Measurements from ENCODE around the gene PLPPR3. TPM values are rescaled to one million over a fixed set of nuclear protein-coding genes. Genes with fewer than 3 reads are reported as not detected.

PLPPR3 gene
- total RNA-seq, 1 donor from 2014 or later, result not detected

- H3K27ac Mint-ChIP-seq, result no peak overlapping the region
- H3K4me1 Mint-ChIP-seq (ENCODE audit: low read depth), result peaks cover 2% of the 10 kb centered on the region
- peaks cover 2% of the 10 kb centered on the region for H3K27me3 Mint-ChIP-seq (ENCODE audit: low read depth)
- no peak for DNase-seq (ENCODE audit: low spot score)
- no peaks in the 10 kb centered on the region for H3K36me3 Mint-ChIP-seq (ENCODE audit: low read depth)
- no peak overlapping the region for H3K4me3 Mint-ChIP-seq (ENCODE audit: low read depth)
- intact Hi-C loops (cut with micrococcal nuclease), result loop anchor here (10.0 kb wide), 1 partner anchor 63 kb away; no protein-coding TSS in a partner anchor
- H3K9me3 Mint-ChIP-seq, result no peaks in the 10 kb centered on the region
Measured at GRCh38 chr19:772063-772462, 49.7 kb downstream of the PLPPR3 start.

GRCh38 chr19:771332-771785, 50.4 kb downstream of the PLPPR3 start:
- H3K4me1 Mint-ChIP-seq (ENCODE audit: low read depth), result peaks cover 2% of the 10 kb centered on the region
- H3K27me3 Mint-ChIP-seq (ENCODE audit: low read depth), result peaks cover 2% of the 10 kb centered on the region
- no peaks in the 10 kb centered on the region for H3K36me3 Mint-ChIP-seq (ENCODE audit: low read depth)
- H3K9me3 Mint-ChIP-seq, result no peaks in the 10 kb centered on the region
- intact Hi-C loops (cut with micrococcal nuclease), result loop anchor here (2.0 to 10.0 kb wide), 3 partner anchors 63 to 229 kb away; partner anchors contain the start of gene GRIN3B
- H3K27ac Mint-ChIP-seq, result no peak overlapping the region
- H3K4me3 Mint-ChIP-seq (ENCODE audit: low read depth), result no peak overlapping the region
- no peak for DNase-seq (ENCODE audit: low spot score)

GRCh38 chr19:769616-770015, 52.1 kb downstream of the PLPPR3 start:
- Mint-ChIP-seq H3K4me3 (ENCODE audit: low read depth) (no peak overlapping the region), H3K9me3 (no peaks in the 10 kb centered on the region), H3K27me3 (ENCODE audit: low read depth) (peaks cover 2% of the 10 kb centered on the region), H3K27ac (no peak overlapping the region), H3K36me3 (ENCODE audit: low read depth) (no peaks in the 10 kb centered on the region), H3K4me1 (ENCODE audit: low read depth) (peaks cover 2% of the 10 kb centered on the region)
- no peak for DNase-seq (ENCODE audit: low spot score)
- intact Hi-C loops (cut with micrococcal nuclease), result loop anchor here (2.0 to 10.0 kb wide), 3 partner anchors 65 to 231 kb away; partner anchors contain the start of gene GRIN3B

GRCh38 chr19:768424-768823, 53.3 kb downstream of the PLPPR3 start:
- Mint-ChIP-seq H3K4me1 (ENCODE audit: low read depth) (peaks cover 2% of the 10 kb centered on the region), H3K9me3 (no peaks in the 10 kb centered on the region), H3K4me3 (ENCODE audit: low read depth) (no peak overlapping the region), H3K36me3 (ENCODE audit: low read depth) (no peaks in the 10 kb centered on the region), H3K27ac (no peak overlapping the region), H3K27me3 (ENCODE audit: low read depth) (peaks cover 2% of the 10 kb centered on the region)
- intact Hi-C loops (cut with micrococcal nuclease), result no loop called here
- no peak for DNase-seq (ENCODE audit: low spot score)

GRCh38 chr19:765179-765738, 56.5 kb downstream of the PLPPR3 start:
- Mint-ChIP-seq H3K4me3 (ENCODE audit: low read depth) (no peak overlapping the region), H3K9me3 (no peaks in the 10 kb centered on the region), H3K27ac (no peak overlapping the region), H3K36me3 (ENCODE audit: low read depth) (no peaks in the 10 kb centered on the region), H3K27me3 (ENCODE audit: low read depth) (peaks cover under 1% of the 10 kb centered on the region), H3K4me1 (ENCODE audit: low read depth) (peaks cover under 1% of the 10 kb centered on the region)
- intact Hi-C loops (cut with micrococcal nuclease), result no loop called here
- DNase-seq (ENCODE audit: low spot score), result no peak

- Mint-ChIP-seq H3K27me3 (ENCODE audit: low read depth) (no peaks in the 10 kb centered on the region), H3K4me3 (ENCODE audit: low read depth) (no peak overlapping the region), H3K27ac (no peak overlapping the region), H3K9me3 (peaks cover 4% of the 10 kb centered on the region), H3K36me3 (ENCODE audit: low read depth) (no peaks in the 10 kb centered on the region), H3K4me1 (ENCODE audit: low read depth) (no peaks in the 10 kb centered on the region)
- DNase-seq (ENCODE audit: low spot score), result no peak
- intact Hi-C loops (cut with micrococcal nuclease), result no loop called here
Measured at GRCh38 chr19:764301-764700, 57.5 kb downstream of the PLPPR3 start.

GRCh38 chr19:763869-764268, 57.9 kb downstream of the PLPPR3 start:
- Mint-ChIP-seq H3K36me3 (ENCODE audit: low read depth) (no peaks in the 10 kb centered on the region), H3K4me3 (ENCODE audit: low read depth) (no peak overlapping the region), H3K27ac (no peak overlapping the region), H3K27me3 (ENCODE audit: low read depth) (no peaks in the 10 kb centered on the region), H3K9me3 (peaks cover 4% of the 10 kb centered on the region), H3K4me1 (ENCODE audit: low read depth) (no peaks in the 10 kb centered on the region)
- intact Hi-C loops (cut with micrococcal nuclease), result no loop called here
- DNase-seq (ENCODE audit: low spot score), result no peak

- Mint-ChIP-seq H3K27ac (no peak overlapping the region), H3K27me3 (ENCODE audit: low read depth) (no peaks in the 10 kb centered on the region), H3K4me1 (ENCODE audit: low read depth) (no peaks in the 10 kb centered on the region), H3K9me3 (peaks cover 4% of the 10 kb centered on the region), H3K36me3 (ENCODE audit: low read depth) (no peaks in the 10 kb centered on the region), H3K4me3 (ENCODE audit: low read depth) (no peak overlapping the region)
- intact Hi-C loops (cut with micrococcal nuclease), result no loop called here
- no peak for DNase-seq (ENCODE audit: low spot score)
Measured at GRCh38 chr19:763181-763580, 58.6 kb downstream of the PLPPR3 start.

Other genes with a start within 250 kb of the PLPPR3 start
- 300 and 304 TPM in 2 replicates for gene BSG, start 249.4 kb downstream of the PLPPR3 start, total RNA-seq
- gene HCN2, start 232.1 kb downstream of the PLPPR3 start, total RNA-seq, result 0.52 and 0.64 TPM in 2 replicates
- 90.1 and 94.7 TPM in 2 replicates for gene POLRMT, start 188.4 kb downstream of the PLPPR3 start, total RNA-seq
- gene FGF22, start 182.1 kb downstream of the PLPPR3 start, total RNA-seq, result not detected in 2 replicates
- gene RNF126, start 158.7 kb downstream of the PLPPR3 start, total RNA-seq, result 83.2 and 89.4 TPM in 2 replicates
- gene FSTL3, start 145.6 kb downstream of the PLPPR3 start, total RNA-seq, result 6.9 and 8.0 TPM in 2 replicates
- gene PRSS57, start 126.5 kb downstream of the PLPPR3 start, total RNA-seq, result not detected in 2 replicates
- not detected in 2 replicates for gene PALM, start 113.0 kb downstream of the PLPPR3 start, total RNA-seq
- not detected in 2 replicates for gene MISP, start 70.8 kb downstream of the PLPPR3 start, total RNA-seq
- gene PTBP1, start 24.5 kb downstream of the PLPPR3 start, total RNA-seq, result 735 and 739 TPM in 2 replicates
- not detected in 2 replicates for gene AZU1, start 5.9 kb upstream of the PLPPR3 start, total RNA-seq
- not detected in 2 replicates for gene PRTN3, start 19.0 kb upstream of the PLPPR3 start, total RNA-seq
- gene ELANE, start 30.3 kb upstream of the PLPPR3 start, total RNA-seq, result not detected in 2 replicates
- gene CFD, start 37.7 kb upstream of the PLPPR3 start, total RNA-seq, result 0.94 and 1.8 TPM in 2 replicates
- gene MED16, start 71.2 kb upstream of the PLPPR3 start, total RNA-seq, result 55.7 and 64.1 TPM in 2 replicates
- not detected in 2 replicates for gene RNU6-9, start 71.5 kb upstream of the PLPPR3 start, total RNA-seq
- gene R3HDM4, start 91.3 kb upstream of the PLPPR3 start, total RNA-seq, result 77.1 and 83.3 TPM in 2 replicates
- gene KISS1R, start 95.4 kb upstream of the PLPPR3 start, total RNA-seq, result 7.1 and 8.0 TPM in 2 replicates
- gene ARID3A, start 104.1 kb upstream of the PLPPR3 start, total RNA-seq, result 42.0 and 42.6 TPM in 2 replicates
- gene WDR18, start 162.4 kb upstream of the PLPPR3 start, total RNA-seq, result 88.6 and 94.9 TPM in 2 replicates
- gene GRIN3B, start 178.5 kb upstream of the PLPPR3 start, total RNA-seq, result 0.11 TPM in 1 of 2 replicates, not detected in the other
- 137 and 138 TPM in 2 replicates for gene TMEM259, start 199.2 kb upstream of the PLPPR3 start, total RNA-seq
- not detected in 2 replicates for gene RNU6-2, start 199.6 kb upstream of the PLPPR3 start, total RNA-seq
- gene CNN2, start 204.7 kb upstream of the PLPPR3 start, total RNA-seq, result 160 and 163 TPM in 2 replicates
- gene ABCA7, start 218.2 kb upstream of the PLPPR3 start, total RNA-seq, result 17.2 and 19.6 TPM in 2 replicates
- 158 TPM in 2 replicates for gene ARHGAP45, start 245.2 kb upstream of the PLPPR3 start, total RNA-seq